WTC11 (cell line): ENCODE data around the gene PRR5L. TPM values are rescaled to one million over a fixed set of nuclear protein-coding genes. Genes with fewer than 3 reads are reported as not detected.

Experiments used
- ATAC-seq: fragments of 200-7000 bp; cut with Tn5 transposase; 2 replicates; pipeline ENCODE4 v1.10.0; 2021; ENCODE audit warnings: mild to moderate bottlenecking, moderate library complexity
- CTCF ChIA-PET: fragments of 300-600 bp; sonication (Branson Sonifier 250); formaldehyde crosslinking; loops from one replicate; lab custom pipeline; 2021; ENCODE audit warnings: antibody characterized with exemption; lab: Charles Lee
- POLR2A ChIA-PET: fragments of 350-600 bp; sonication (Branson Sonifier 250); formaldehyde crosslinking; loops from one replicate; lab custom pipeline; 2021; ENCODE audit warnings: antibody characterized with exemption; lab: Charles Lee
- DNase-seq: peaks from one replicate; pipeline ENCODE4 v3.0.0; 2021; ENCODE audit warnings: low spot score
- H3K27ac Mint-ChIP-seq: 2 replicates; pipeline ENCODE4 v1.8.0; 2021; ENCODE audit warnings: mixed read lengths
- H3K27me3 Mint-ChIP-seq: 2 replicates; pipeline ENCODE4 v1.8.0; 2021; ENCODE audit warnings: low read depth, mild to moderate bottlenecking, moderate library complexity, mixed read lengths
- H3K36me3 Mint-ChIP-seq: 2 replicates; pipeline ENCODE4 v1.8.0; 2021; ENCODE audit warnings: mixed read lengths
- H3K4me1 Mint-ChIP-seq: 2 replicates; pipeline ENCODE4 v1.8.0; 2022; ENCODE audit warnings: mixed read lengths
- H3K4me3 Mint-ChIP-seq: 2 replicates; pipeline ENCODE4 v1.8.0; 2021; ENCODE audit warnings: mild to moderate bottlenecking, moderate library complexity, mixed read lengths
- H3K9me3 Mint-ChIP-seq: 2 replicates; pipeline ENCODE4 v1.8.0; 2021; ENCODE audit warnings: mixed read lengths
- E2F1 ChIP-seq: sonication (generic); formaldehyde crosslinking; IDR thresholded peaks from 2 replicates; pipeline ENCODE4 v1.8.0; 2022; ENCODE audit warnings: mild to moderate bottlenecking, missing genetic modification reagents
- FOXP1 ChIP-seq: sonication (generic); formaldehyde crosslinking; IDR thresholded peaks from 2 replicates; pipeline ENCODE4 v1.8.0; 2022; ENCODE audit warnings: missing genetic modification reagents, mild to moderate bottlenecking, moderate library complexity, borderline replicate concordance
- FOXP4 ChIP-seq: sonication (generic); formaldehyde crosslinking; IDR thresholded peaks from 2 replicates; pipeline ENCODE4 v1.8.0; 2022; ENCODE audit warnings: mild to moderate bottlenecking, missing genetic modification reagents
- GTF2I ChIP-seq: fragments of 250-450 bp; sonication (Bioruptor Pico); conservative IDR thresholded peaks from 2 replicates; pipeline ENCODE4 v1.4.0; 2021; ENCODE audit warnings: mild to moderate bottlenecking
- JUN ChIP-seq: sonication (generic); formaldehyde crosslinking; IDR thresholded peaks from 2 replicates; pipeline ENCODE4 v1.8.0; 2023; ENCODE audit warnings: mild to moderate bottlenecking, missing genetic modification reagents
- MXD4 ChIP-seq: fragments of 250-450 bp; sonication (Bioruptor Pico); IDR thresholded peaks from 2 replicates; pipeline ENCODE4 v1.8.0; 2021; ENCODE audit warnings: mild to moderate bottlenecking, moderate library complexity, borderline replicate concordance
- NFATC4 ChIP-seq: fragments of 250-450 bp; sonication (Bioruptor Pico); IDR thresholded peaks from 2 replicates; pipeline ENCODE4 v1.9.0; 2021; ENCODE audit warnings: mild to moderate bottlenecking
- NFYB ChIP-seq: sonication (generic); formaldehyde crosslinking; conservative IDR thresholded peaks from 2 replicates; pipeline ENCODE4 v1.8.0; 2022; ENCODE audit warnings: low read depth, missing genetic modification reagents
- RELA ChIP-seq: sonication (generic); formaldehyde crosslinking; IDR thresholded peaks from 2 replicates; pipeline ENCODE4 v1.8.1; 2022; ENCODE audit warnings: missing genetic modification reagents, mild to moderate bottlenecking, borderline replicate concordance
- RORB ChIP-seq: fragments of 250-450 bp; sonication (Bioruptor Pico); IDR thresholded peaks from 2 replicates; pipeline ENCODE4 v1.9.0; 2021; ENCODE audit warnings: mild to moderate bottlenecking
- SMAD3 ChIP-seq: sonication (generic); formaldehyde crosslinking; IDR thresholded peaks from 2 replicates; pipeline ENCODE4 v1.8.0; 2022; ENCODE audit warnings: missing genetic modification reagents, mild to moderate bottlenecking, borderline replicate concordance
- SMAD4 ChIP-seq: sonication (generic); formaldehyde crosslinking; IDR thresholded peaks from 2 replicates; pipeline ENCODE4 v1.8.0; 2022; ENCODE audit warnings: mild to moderate bottlenecking, missing genetic modification reagents
- TP53 ChIP-seq: sonication (generic); formaldehyde crosslinking; IDR thresholded peaks from 2 replicates; pipeline ENCODE4 v1.8.1; 2023; ENCODE audit warnings: mild to moderate bottlenecking, missing genetic modification reagents
- USF2 ChIP-seq: sonication (generic); formaldehyde crosslinking; IDR thresholded peaks from 2 replicates; pipeline ENCODE4 v1.8.1; 2023; ENCODE audit warnings: mild to moderate bottlenecking, missing genetic modification reagents, moderate library complexity
- ZNF396 ChIP-seq: fragments of 250-450 bp; sonication (Bioruptor Pico); IDR thresholded peaks from 2 replicates; pipeline ENCODE4 v1.8.0; 2021; ENCODE audit warnings: mild to moderate bottlenecking, moderate library complexity, borderline replicate concordance
- total RNA-seq: library from RNA; stranded (reverse); gene quantifications from 3 replicates; pipeline ENCODE4 v1.2.3, GENCODE V29; 2021
- TF ChIP-seq, protein P1 (sequence below): sonication (generic); formaldehyde crosslinking; IDR thresholded peaks from 2 replicates; pipeline ENCODE4 v1.8.0; 2023; ENCODE audit warnings: missing genetic modification reagents
- TF ChIP-seq, protein P2 (sequence below): fragments of 250-450 bp; sonication (Bioruptor Pico); conservative IDR thresholded peaks from 2 replicates; pipeline ENCODE4 v1.9.0; 2021; ENCODE audit warnings: mild to moderate bottlenecking
- TF ChIP-seq, protein P3 (sequence below): fragments of 250-450 bp; sonication (Bioruptor Pico); IDR thresholded peaks from 2 replicates; pipeline ENCODE4 v1.9.0; 2021; ENCODE audit warnings: moderate library complexity, mild to moderate bottlenecking, inconsistent platforms, borderline replicate concordance
- TF ChIP-seq, protein P4 (sequence below): sonication (generic); formaldehyde crosslinking; IDR thresholded peaks from 2 replicates; pipeline ENCODE4 v1.8.1; 2023; ENCODE audit warnings: mild to moderate bottlenecking, missing genetic modification reagents, moderate library complexity
- TF ChIP-seq, protein P5 (sequence below): sonication (generic); formaldehyde crosslinking; IDR thresholded peaks from 2 replicates; pipeline ENCODE4 v1.8.0; 2022; ENCODE audit warnings: mild to moderate bottlenecking, missing genetic modification reagents
- TF ChIP-seq, protein P6 (sequence below): fragments of 250-450 bp; sonication (Bioruptor Pico); IDR thresholded peaks from 2 replicates; pipeline ENCODE4 v1.9.0; 2021; ENCODE audit warnings: mild to moderate bottlenecking, borderline replicate concordance

PRR5L gene
- total RNA-seq, 1 experiment from 2014 or later = 3.9 TPM

GRCh38 chr11:36501236-36501635 is 205.1 kb downstream of the PRR5L start:
- ATAC-seq (no peak), DNase-seq (no peak)
- Mint-ChIP-seq H3K9me3 (no peaks in the 10 kb centered on the region), H3K27me3 (no peaks in the 10 kb centered on the region), H3K27ac (no peak overlapping the region), H3K4me1 (no peaks in the 10 kb centered on the region), H3K36me3 (no peaks in the 10 kb centered on the region), H3K4me3 (no peak overlapping the region)
- CTCF ChIA-PET = interaction anchor here (1.6 to 2.5 kb wide), 2 partner anchors 8 to 9 kb away, joined by 7 to 11 read pairs; partner anchors contain the start of gene TRAF6
- POLR2A ChIA-PET = no interaction called here
- TF ChIP-seq, protein P1, sequence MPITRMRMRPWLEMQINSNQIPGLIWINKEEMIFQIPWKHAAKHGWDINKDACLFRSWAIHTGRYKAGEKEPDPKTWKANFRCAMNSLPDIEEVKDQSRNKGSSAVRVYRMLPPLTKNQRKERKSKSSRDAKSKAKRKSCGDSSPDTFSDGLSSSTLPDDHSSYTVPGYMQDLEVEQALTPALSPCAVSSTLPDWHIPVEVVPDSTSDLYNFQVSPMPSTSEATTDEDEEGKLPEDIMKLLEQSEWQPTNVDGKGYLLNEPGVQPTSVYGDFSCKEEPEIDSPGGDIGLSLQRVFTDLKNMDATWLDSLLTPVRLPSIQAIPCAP = no peak
- TF ChIP-seq RELA (CRISPR knock-in tag) (no peak), RORB (CRISPR knock-in tag) (no peak), USF2 (CRISPR knock-in tag) (no peak), SMAD4 (CRISPR knock-in tag) (no peak), NFATC4 (no peak), NFYB (CRISPR knock-in tag) (no peak), MXD4 (CRISPR knock-in tag) (no peak), FOXP1 (no peak), JUN (CRISPR knock-in tag) (no peak)
- TF ChIP-seq, protein P2, sequence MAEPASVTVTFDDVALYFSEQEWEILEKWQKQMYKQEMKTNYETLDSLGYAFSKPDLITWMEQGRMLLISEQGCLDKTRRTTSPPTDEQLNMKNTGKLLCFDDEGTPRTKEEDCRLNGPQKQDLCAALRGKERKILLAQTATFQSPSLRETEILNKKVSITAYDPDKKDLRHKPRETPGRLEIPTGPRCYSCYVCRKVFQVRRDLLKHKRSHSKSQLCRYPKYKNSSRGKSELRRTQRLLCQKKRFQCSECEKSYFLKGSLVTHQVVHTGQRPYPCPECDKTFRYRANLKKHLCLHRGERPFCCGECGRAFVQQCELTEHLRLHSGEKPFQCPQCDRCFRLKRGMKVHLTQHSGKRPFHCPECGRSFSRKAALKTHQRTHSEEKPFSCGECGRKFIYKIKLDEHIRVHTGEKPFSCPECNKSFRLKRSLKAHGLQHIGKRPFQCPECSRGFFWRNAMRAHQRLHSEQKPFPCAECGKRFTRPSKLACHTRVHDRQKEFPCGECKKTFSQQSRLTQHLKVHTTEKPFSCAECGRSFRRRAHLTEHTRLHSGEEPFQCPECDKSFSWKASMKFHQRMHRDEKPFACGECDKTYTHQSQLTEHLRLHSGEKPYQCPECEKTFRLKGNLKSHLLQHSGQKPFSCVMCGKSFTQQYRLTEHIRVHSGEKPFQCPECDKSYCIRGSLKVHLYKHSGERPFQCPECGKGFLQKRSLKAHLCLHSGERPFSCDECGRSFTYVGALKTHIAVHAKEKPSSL = no peak
- TF ChIP-seq, protein P3, sequence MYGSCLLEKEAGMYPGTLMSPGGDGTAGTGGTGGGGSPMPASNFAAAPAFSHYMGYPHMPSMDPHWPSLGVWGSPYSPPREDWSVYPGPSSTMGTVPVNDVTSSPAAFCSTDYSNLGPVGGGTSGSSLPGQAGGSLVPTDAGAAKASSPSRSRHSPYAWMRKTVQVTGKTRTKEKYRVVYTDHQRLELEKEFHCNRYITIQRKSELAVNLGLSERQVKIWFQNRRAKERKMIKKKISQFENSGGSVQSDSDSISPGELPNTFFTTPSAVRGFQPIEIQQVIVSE (CRISPR knock-in tag) = no peak
- TF ChIP-seq, protein P4, sequence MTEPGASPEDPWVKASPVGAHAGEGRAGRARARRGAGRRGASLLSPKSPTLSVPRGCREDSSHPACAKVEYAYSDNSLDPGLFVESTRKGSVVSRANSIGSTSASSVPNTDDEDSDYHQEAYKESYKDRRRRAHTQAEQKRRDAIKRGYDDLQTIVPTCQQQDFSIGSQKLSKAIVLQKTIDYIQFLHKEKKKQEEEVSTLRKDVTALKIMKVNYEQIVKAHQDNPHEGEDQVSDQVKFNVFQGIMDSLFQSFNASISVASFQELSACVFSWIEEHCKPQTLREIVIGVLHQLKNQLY = no peak
- TF ChIP-seq, all 79 proteins: peak for 0

GRCh38 chr11:36507824-36508489 is 211.9 kb downstream of the PRR5L start:
- no peaks in the 10 kb centered on the region for H3K36me3 Mint-ChIP-seq
- H3K27me3 Mint-ChIP-seq = peaks cover 31% of the 10 kb centered on the region
- CTCF ChIA-PET = interaction anchor here (2.5 kb wide), 1 partner anchor 239 kb away, joined by 8 read pairs; no protein-coding TSS in a partner anchor
- H3K27ac Mint-ChIP-seq = no peak overlapping the region
- H3K4me1 Mint-ChIP-seq = peaks cover 11% of the 10 kb centered on the region
- DNase-seq (no peak), ATAC-seq (no peak)
- H3K4me3 Mint-ChIP-seq = peak overlapping the region; percentile 96
- H3K9me3 Mint-ChIP-seq = peaks cover 8% of the 10 kb centered on the region
- POLR2A ChIA-PET = no interaction called here
- TF ChIP-seq FOXP4 (CRISPR knock-in tag) = no peak
- no peak for TF ChIP-seq SMAD3 (CRISPR knock-in tag)
- TF ChIP-seq TP53 (CRISPR knock-in tag) = no peak
- no peak for TF ChIP-seq RORB (CRISPR knock-in tag)
- no peak for TF ChIP-seq ZNF396 (CRISPR knock-in tag)
- TF ChIP-seq, protein P5, sequence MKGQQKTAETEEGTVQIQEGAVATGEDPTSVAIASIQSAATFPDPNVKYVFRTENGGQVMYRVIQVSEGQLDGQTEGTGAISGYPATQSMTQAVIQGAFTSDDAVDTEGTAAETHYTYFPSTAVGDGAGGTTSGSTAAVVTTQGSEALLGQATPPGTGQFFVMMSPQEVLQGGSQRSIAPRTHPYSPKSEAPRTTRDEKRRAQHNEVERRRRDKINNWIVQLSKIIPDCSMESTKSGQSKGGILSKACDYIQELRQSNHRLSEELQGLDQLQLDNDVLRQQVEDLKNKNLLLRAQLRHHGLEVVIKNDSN = no peak
- no peak for TF ChIP-seq RELA (CRISPR knock-in tag)
- TF ChIP-seq GTF2I (CRISPR knock-in tag) = no peak
- no peak for TF ChIP-seq E2F1 (CRISPR knock-in tag)
- TF ChIP-seq, protein P6, sequence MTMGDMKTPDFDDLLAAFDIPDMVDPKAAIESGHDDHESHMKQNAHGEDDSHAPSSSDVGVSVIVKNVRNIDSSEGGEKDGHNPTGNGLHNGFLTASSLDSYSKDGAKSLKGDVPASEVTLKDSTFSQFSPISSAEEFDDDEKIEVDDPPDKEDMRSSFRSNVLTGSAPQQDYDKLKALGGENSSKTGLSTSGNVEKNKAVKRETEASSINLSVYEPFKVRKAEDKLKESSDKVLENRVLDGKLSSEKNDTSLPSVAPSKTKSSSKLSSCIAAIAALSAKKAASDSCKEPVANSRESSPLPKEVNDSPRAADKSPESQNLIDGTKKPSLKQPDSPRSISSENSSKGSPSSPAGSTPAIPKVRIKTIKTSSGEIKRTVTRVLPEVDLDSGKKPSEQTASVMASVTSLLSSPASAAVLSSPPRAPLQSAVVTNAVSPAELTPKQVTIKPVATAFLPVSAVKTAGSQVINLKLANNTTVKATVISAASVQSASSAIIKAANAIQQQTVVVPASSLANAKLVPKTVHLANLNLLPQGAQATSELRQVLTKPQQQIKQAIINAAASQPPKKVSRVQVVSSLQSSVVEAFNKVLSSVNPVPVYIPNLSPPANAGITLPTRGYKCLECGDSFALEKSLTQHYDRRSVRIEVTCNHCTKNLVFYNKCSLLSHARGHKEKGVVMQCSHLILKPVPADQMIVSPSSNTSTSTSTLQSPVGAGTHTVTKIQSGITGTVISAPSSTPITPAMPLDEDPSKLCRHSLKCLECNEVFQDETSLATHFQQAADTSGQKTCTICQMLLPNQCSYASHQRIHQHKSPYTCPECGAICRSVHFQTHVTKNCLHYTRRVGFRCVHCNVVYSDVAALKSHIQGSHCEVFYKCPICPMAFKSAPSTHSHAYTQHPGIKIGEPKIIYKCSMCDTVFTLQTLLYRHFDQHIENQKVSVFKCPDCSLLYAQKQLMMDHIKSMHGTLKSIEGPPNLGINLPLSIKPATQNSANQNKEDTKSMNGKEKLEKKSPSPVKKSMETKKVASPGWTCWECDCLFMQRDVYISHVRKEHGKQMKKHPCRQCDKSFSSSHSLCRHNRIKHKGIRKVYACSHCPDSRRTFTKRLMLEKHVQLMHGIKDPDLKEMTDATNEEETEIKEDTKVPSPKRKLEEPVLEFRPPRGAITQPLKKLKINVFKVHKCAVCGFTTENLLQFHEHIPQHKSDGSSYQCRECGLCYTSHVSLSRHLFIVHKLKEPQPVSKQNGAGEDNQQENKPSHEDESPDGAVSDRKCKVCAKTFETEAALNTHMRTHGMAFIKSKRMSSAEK (CRISPR knock-in tag) = no peak
- TF ChIP-seq NFATC4 = no peak
